ENCODE results near the gene CR1.

- TF ChIP-seq CTCF (IDR thresholded peaks at IDR 0.05): no peak
- no peak for TF ChIP-seq POLR2A (IDR thresholded peaks at IDR 0.05)
Observed at GRCh38 chr1:207462535-207462934, 33.4 kb upstream of the CR1 start.
